Fibroblast of skin of back (primary cell): ENCODE measurements around the gene UBE2S.
A peak's percentile ranks its signal among the peaks of the same experiment; 100 is the strongest.

ENCODE experiments used
- DNase-seq: peaks from one replicate; pipeline ENCODE4 v3.0.0-alpha.2; 2013

UBE2S gene

GRCh38 chr19:55383279-55384130 lies 24.1 kb downstream of the UBE2S start:
- DNase-seq: peak; percentile 71

DNA sequence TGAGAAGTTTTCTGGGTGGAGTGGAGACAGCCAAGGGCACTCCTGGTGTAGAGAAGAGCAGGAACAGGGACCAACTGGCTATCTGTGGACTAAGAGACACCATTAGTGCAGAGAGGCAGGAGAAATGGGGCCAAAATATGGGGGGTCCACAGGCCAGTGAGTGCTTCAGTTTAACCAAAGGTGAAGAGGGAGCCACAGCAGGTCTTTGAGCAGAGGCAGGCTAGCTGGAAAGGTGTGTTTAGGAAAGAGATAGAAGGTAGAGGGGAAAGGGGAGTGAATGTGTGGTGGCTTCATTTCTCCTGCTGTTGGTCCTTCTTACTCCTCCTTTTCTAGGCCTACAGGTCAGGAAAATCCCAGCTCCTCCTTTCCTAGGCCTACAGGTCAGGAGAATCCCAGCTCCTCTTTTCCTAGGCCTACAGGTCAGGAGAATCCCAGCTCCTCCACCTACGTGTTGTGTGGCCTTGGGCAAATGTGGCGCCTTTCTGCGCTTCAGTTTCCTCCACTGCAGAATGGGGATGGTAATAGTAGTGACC lies 25.0 kb downstream of the UBE2S start:
- no peak for DNase-seq

DNA sequence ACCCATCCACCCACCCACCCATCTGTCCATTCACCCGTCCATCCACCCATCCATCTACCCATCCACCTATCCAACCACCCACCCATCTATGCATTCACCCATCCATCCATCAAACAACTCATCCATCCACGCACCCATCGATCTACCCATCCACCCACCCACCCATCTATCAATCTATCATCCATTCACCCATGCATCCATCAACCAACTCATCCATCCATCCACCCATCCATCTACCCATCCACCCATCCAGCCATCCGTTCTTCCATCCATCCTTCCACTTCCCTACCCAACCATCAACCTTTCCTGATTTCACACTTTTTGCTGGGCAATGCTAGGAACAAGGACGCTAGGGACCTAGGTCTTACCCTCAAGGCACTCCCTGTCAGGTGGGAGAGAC lies 25.6 kb downstream of the UBE2S start:
- no peak for DNase-seq

DNA sequence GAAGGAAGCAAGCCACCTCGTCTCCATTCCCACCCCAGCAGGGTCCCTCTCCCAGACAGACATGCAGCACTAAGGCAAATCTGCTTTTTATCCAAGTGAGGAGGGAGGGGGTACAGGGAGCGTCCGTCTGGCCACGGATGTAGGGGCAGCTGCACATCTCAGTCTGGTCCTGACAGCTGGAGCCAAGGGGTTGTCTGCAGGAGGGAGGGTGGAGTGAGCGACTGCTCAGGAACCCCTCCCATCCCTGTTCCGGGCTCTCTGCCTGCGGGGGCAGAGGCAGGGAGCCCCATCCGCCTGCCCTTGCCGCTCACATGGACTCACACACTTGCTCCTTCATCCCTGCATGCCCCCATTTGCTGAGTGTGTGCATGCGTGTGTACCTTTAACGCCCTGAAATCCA lies 28.4 kb downstream of the UBE2S start:
- DNase-seq: no peak

- DNase-seq: no peak
Observed at GRCh38 chr19:55377356-55378131, 30.0 kb downstream of the UBE2S start.

DNA sequence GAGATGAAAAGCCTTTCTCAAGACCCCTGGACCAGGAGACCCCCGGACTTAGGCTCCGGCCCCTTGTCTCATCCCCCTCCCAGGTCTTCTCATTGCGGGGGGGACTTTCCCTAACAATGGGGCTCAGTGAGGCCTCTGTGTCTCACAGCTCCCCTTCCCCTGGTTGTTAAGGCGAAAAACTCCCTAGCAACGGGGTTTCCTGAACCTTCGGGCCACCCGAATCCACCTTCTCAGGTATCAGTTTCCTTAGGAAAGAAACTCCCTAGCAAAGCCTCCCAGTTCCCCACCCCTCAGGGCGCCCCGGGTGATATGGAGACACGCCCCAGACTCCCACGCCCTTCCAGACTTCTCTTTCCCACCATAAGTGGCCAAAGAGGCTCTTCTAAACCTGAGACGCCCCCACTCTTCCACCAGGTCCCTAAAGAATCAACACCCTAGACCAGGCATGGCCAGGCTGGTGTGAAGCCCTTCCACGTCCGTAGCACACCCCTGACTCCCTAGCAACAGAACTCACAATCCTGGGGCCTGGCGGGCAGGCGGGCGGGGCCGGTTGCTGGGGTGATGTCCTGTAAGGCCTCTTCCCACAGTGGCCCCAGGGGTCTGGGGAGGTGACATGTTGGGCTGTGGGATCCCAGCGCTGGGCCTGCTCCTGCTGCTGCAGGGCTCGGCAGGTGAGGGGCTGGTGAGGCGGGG lies 31.2 kb downstream of the UBE2S start, which contains the start of gene TMEM190:
TSS of gene TMEM190 (plus strand) at position 586 of the 693 bp plus-strand sequence. CDS start at position 614, 28 bp downstream.
- DNase-seq: no peak

- DNase-seq: peak; percentile 50
Observed at GRCh38 chr19:55373993-55374757, 33.4 kb downstream of the UBE2S start.

GRCh38 chr19:55373306-55373992 lies 34.1 kb downstream of the UBE2S start:
- DNase-seq: no peak

DNA sequence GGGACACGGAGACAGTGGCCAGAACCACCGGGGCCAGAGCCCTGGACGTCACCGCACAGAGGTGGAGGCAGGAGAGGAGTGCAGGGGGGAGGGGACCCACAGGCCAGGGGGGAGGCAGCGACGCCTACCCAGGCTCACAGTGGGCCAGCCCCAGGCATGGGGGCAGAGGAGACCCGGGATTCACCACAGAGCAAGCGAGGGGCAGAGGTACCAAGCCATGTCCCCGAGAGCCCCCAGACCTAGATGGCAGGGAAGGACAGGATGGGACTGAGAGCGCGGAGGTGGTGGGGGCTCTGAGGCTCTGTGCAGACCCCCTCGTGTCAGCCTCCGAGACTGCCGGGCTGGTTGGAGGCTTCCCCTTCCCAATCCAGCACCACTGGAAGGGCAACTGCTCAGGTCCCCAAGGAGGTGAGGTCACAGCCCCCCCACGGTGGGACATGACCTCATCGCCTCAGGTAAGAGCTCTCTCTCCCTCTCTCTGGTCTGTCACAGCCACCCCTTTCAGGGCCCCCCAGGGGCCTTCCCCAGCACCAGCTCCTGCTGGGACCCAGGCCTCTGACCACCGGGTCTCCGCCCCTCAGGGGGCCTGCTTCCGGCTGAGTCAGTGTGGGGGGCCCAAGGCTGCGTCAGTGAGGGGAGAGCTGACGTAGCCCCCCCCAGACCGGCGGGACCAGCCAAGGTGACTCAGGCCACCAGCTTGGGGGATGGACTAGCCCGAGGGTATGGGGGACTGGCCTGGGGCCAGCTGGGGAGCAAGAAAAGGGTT lies 35.1 kb downstream of the UBE2S start:
- peak; percentile 79 for DNase-seq

- peak; percentile 86 for DNase-seq
Observed at GRCh38 chr19:55370305-55370988, 37.1 kb downstream of the UBE2S start, which contains the start of gene IL11. Gene IL11, minus strand, starts transcription at chr19:55370463. Its CDS starts 153 bp downstream, at chr19:55370310.

DNA sequence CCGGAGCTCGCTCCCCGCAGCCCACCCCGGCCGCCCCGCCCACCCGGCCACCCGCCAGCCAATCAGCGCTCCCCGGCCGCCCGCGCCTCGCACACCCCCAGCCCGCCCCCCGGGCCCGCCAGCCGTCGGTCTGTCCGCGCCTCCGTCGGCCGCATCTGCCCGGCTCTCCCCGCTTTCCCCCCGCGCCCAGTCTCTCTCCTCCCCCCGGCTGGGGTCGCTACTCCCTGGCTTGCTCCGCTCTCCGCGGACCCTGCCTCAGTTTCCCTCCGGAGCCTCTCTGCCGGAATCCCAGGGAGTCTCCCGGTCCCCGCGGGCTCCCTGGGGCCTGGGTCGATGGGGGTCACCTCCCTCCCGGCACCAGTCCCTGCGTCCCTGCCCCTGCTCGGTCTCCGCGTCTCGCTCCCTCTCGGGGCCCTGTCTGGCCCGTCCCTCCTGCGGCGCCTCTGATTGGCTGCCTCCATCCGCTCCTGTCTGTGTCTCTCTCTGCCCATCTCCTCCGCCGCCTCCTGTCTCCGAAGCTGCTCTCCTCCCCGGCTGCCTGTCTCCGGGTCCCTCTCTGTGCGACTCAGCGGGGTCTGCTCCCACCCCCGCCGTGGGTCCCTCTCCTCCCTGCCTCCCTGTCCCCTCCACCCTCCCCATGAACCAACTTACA lies 37.8 kb downstream of the UBE2S start:
- DNase-seq: peak; percentile 86

- DNase-seq: peak; percentile 72
Observed at GRCh38 chr19:55368701-55369563, 38.7 kb downstream of the UBE2S start.

DNA sequence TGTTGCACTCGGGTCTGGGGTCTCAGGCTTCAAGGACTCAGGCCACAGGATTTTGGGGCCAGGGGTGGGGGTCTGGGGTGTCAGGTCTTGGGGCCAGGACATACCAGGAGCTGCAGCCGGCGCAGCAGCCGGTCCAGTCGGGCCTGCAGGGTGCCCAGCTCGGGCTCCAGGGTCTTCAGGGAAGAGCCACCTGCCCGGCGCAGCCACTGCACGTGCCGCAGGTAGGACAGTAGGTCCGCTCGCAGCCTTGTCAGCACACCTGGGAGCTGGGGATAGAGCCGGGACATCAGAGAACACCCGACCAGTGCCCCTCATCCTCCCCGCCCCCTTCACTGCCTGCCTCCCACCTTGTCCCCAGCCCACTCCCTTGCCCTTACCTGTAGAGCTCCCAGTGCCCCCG lies 39.5 kb downstream of the UBE2S start:
- no peak for DNase-seq

GRCh38 chr19:55366790-55367189 lies 40.8 kb downstream of the UBE2S start:
- no peak for DNase-seq

DNA sequence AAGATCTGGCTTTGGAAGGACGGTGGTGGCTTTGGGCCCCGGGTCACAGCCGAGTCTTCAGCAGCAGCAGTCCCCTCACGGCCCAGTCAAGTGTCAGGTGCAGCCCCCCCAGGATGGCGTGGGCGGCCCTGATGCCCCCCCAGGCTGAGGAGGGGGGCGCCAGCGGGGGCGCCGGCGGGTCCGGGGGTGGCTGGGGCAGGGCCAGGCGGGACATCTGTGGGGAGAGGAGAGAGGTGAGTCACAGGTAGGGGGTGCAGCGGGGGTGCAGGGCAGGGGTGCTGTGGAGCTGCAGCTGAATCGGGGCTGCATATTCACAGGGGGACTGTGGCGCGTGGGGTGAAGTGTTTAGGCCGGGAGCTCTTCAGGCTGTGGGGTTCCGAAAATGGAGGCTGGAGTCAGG lies 41.6 kb downstream of the UBE2S start:
- DNase-seq: no peak

- no peak for DNase-seq
Observed at GRCh38 chr19:55365245-55365644, 42.3 kb downstream of the UBE2S start.

DNA sequence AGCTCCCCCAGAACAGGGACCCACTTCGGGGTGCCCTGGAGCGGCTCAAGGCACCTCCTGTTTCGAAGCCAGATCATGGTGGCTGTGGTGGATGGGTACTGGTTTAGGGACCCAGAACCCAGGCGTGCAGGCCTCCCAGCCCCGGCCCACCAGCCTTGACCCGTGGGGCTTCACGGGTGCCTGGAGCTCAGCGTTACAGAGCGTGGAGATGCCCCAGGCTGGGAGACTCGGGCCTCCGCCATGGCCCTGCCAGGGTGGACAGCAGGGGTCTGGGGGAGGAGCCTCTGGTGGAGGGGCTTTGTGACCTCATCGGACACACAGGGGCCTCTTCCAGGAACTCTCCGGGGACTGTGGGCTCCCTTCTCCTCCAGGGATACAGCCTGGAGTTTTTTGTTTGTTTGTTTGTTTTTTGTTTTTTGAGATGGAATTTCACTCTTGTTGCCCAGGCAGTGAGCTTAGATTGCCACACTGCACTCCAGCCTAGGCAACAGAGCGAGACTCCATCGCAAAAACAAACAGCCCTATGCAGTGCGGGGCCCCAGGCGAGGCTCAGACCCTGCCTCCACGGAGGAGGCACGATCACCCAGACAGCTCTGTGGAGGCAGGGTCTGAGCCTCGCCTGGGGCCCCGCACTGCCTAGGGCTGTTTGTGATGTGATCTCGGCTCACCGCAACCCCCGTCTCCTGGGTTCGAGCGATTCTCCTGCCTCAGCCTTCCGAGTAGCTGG lies 44.4 kb downstream of the UBE2S start, which contains the start of gene GARIN5B:
TSS of gene GARIN5B (minus strand) at position 271 of the 727 bp plus-strand sequence. CDS start at position 77, 194 bp downstream.
- no peak for DNase-seq
